Measurements from ENCODE around the gene SSR1.

The SSR1 gene

GRCh38 chr6:7258231-7258763 lies 54.7 kb downstream of the SSR1 start:
- Histone ChIP-seq H3K27ac (ENCODE audit: low read depth, low read length, poor library complexity, severe bottlenecking) (no peak overlapping the region), H3F3A (ENCODE audit: insufficient read depth, low read length) (no peaks in the 10 kb centered on the region), H4K20me1 (ENCODE audit: insufficient read depth, low read length) (no peaks in the 10 kb centered on the region), H3K9me3 (ENCODE audit: low read length) (peaks cover 2% of the 10 kb centered on the region; the same call in 1 of the 2 replicates), H3K9me2 (ENCODE audit: low read depth, low read length) (no peaks in the 10 kb centered on the region), H3K79me2 (ENCODE audit: insufficient read depth, low read length) (no peaks in the 10 kb centered on the region), H3K36me3 (ENCODE audit: insufficient read depth, low read length) (peaks cover 2% of the 10 kb centered on the region; the same call in 1 of the 2 replicates), H2AFZ (ENCODE audit: low read length) (no peak overlapping the region), H3K27me3 (ENCODE audit: insufficient read depth, low read length) (peaks cover 5% of the 10 kb centered on the region; the same call in 1 of the 2 replicates), H3K4me3 (ENCODE audit: low read depth, low read length, poor library complexity, severe bottlenecking) (no peak overlapping the region), H3K4me2 (ENCODE audit: low read length) (no peak overlapping the region), H3K4me1 (ENCODE audit: insufficient read depth, low read length, severe bottlenecking) (peaks cover 16% of the 10 kb centered on the region), H3K9ac (ENCODE audit: low read length) (no peak overlapping the region)
- no peak for TF ChIP-seq EZH2 (IDR thresholded peaks at IDR 0.05; ENCODE audit: borderline replicate concordance, low read length)
- no peak for TF ChIP-seq CTCF (IDR thresholded peaks at IDR 0.05; ENCODE audit: low read length)

- Histone ChIP-seq H3K9ac (ENCODE audit: low read length) (no peak overlapping the region), H3K36me3 (ENCODE audit: insufficient read depth, low read length) (peaks cover 2% of the 10 kb centered on the region; the same call in 1 of the 2 replicates), H3K27me3 (ENCODE audit: insufficient read depth, low read length) (peaks cover 5% of the 10 kb centered on the region; the same call in 1 of the 2 replicates), H3K4me2 (ENCODE audit: low read length) (no peak overlapping the region), H2AFZ (ENCODE audit: low read length) (no peak overlapping the region), H3K9me3 (ENCODE audit: low read length) (peaks cover 2% of the 10 kb centered on the region; the same call in 1 of the 2 replicates), H3K27ac (ENCODE audit: low read depth, low read length, poor library complexity, severe bottlenecking) (no peak overlapping the region), H3F3A (ENCODE audit: insufficient read depth, low read length) (no peaks in the 10 kb centered on the region), H3K79me2 (ENCODE audit: insufficient read depth, low read length) (no peaks in the 10 kb centered on the region), H3K4me3 (ENCODE audit: low read depth, low read length, poor library complexity, severe bottlenecking) (no peak overlapping the region), H3K9me2 (ENCODE audit: low read depth, low read length) (no peaks in the 10 kb centered on the region), H3K4me1 (ENCODE audit: insufficient read depth, low read length, severe bottlenecking) (peaks cover 16% of the 10 kb centered on the region), H4K20me1 (ENCODE audit: insufficient read depth, low read length) (no peaks in the 10 kb centered on the region)
- TF ChIP-seq EZH2 (IDR thresholded peaks at IDR 0.05; ENCODE audit: borderline replicate concordance, low read length) (no peak), CTCF (IDR thresholded peaks at IDR 0.05; ENCODE audit: low read length) (no peak)
These were observed 55.3 kb downstream of the SSR1 start for GRCh38 chr6:7257521-7258230.

GRCh38 chr6:7256785-7257184 lies 56.2 kb downstream of the SSR1 start:
- no peak overlapping the region for H3K4me2 ChIP-seq (ENCODE audit: low read length)
- no peaks in the 10 kb centered on the region for H3F3A ChIP-seq (ENCODE audit: insufficient read depth, low read length)
- H3K4me3 ChIP-seq (ENCODE audit: low read depth, low read length, poor library complexity, severe bottlenecking): no peak overlapping the region
- peaks cover 13% of the 10 kb centered on the region for H3K4me1 ChIP-seq (ENCODE audit: insufficient read depth, low read length, severe bottlenecking)
- peaks cover 5% of the 10 kb centered on the region; the same call in 1 of the 2 replicates for H3K27me3 ChIP-seq (ENCODE audit: insufficient read depth, low read length)
- H3K9ac ChIP-seq (ENCODE audit: low read length): no peak overlapping the region
- H2AFZ ChIP-seq (ENCODE audit: low read length): no peak overlapping the region
- H3K36me3 ChIP-seq (ENCODE audit: insufficient read depth, low read length): peaks cover 2% of the 10 kb centered on the region; the same call in 1 of the 2 replicates
- no peaks in the 10 kb centered on the region for H4K20me1 ChIP-seq (ENCODE audit: insufficient read depth, low read length)
- H3K9me2 ChIP-seq (ENCODE audit: low read depth, low read length): no peaks in the 10 kb centered on the region
- TF ChIP-seq EZH2 (IDR thresholded peaks at IDR 0.05; ENCODE audit: borderline replicate concordance, low read length): no peak
- no peak for TF ChIP-seq CTCF (IDR thresholded peaks at IDR 0.05; ENCODE audit: low read length)
- no peak overlapping the region for H3K27ac ChIP-seq (ENCODE audit: low read depth, low read length, poor library complexity, severe bottlenecking)
- peaks cover 2% of the 10 kb centered on the region; the same call in 1 of the 2 replicates for H3K9me3 ChIP-seq (ENCODE audit: low read length)
- H3K79me2 ChIP-seq (ENCODE audit: insufficient read depth, low read length): no peaks in the 10 kb centered on the region

All from OCI-LY1 (cell line).